HCEC 1CT (cell line): ENCODE measurements around the gene LRP1.

Experiments
- DNase-seq: peaks from one replicate; pipeline ENCODE4 v3.0.0-alpha.2; 2017

The LRP1 gene

GRCh38 chr12:57198329-57198728, 70.0 kb downstream of the LRP1 start:
- DNase-seq = no peak

- no peak for DNase-seq
Observed at GRCh38 chr12:57199191-57199590, 70.9 kb downstream of the LRP1 start.

- no peak for DNase-seq
Observed at GRCh38 chr12:57200497-57200896, 72.2 kb downstream of the LRP1 start.

GRCh38 chr12:57201219-57201618, 72.9 kb downstream of the LRP1 start:
- no peak for DNase-seq

GRCh38 chr12:57201631-57202030, 73.3 kb downstream of the LRP1 start:
- DNase-seq = no peak

- DNase-seq = no peak
Observed at GRCh38 chr12:57202321-57202720, 74.0 kb downstream of the LRP1 start.

GRCh38 chr12:57203201-57203600, 74.9 kb downstream of the LRP1 start:
- no peak for DNase-seq

- no peak for DNase-seq
Observed at GRCh38 chr12:57203791-57204190, 75.5 kb downstream of the LRP1 start.

- no peak for DNase-seq
Observed at GRCh38 chr12:57204454-57204853, 76.2 kb downstream of the LRP1 start.

GRCh38 chr12:57205186-57205585, 76.9 kb downstream of the LRP1 start:
- no peak for DNase-seq

GRCh38 chr12:57205931-57206330, 77.6 kb downstream of the LRP1 start:
- no peak for DNase-seq

GRCh38 chr12:57207731-57208630, 79.7 kb downstream of the LRP1 start:
- no peak for DNase-seq

- DNase-seq = no peak
Observed at GRCh38 chr12:57208631-57209282, 80.5 kb downstream of the LRP1 start.

GRCh38 chr12:57209916-57210315, 81.6 kb downstream of the LRP1 start:
- DNase-seq = no peak

- DNase-seq = no peak
Observed at GRCh38 chr12:57210461-57210860, 82.2 kb downstream of the LRP1 start.

- DNase-seq = no peak
Observed at GRCh38 chr12:57210926-57211692, 82.8 kb downstream of the LRP1 start.

- DNase-seq = no peak
Observed at GRCh38 chr12:57211791-57212700, 83.8 kb downstream of the LRP1 start.

- DNase-seq = no peak
Observed at GRCh38 chr12:57212701-57213057, 84.4 kb downstream of the LRP1 start.

- peak; percentile 71 for DNase-seq
Observed at GRCh38 chr12:57213058-57213715, 84.9 kb downstream of the LRP1 start.

GRCh38 chr12:57213763-57214397, 85.6 kb downstream of the LRP1 start:
- DNase-seq = no peak

- peak; percentile 57 for DNase-seq
Observed at GRCh38 chr12:57214398-57214781, 86.1 kb downstream of the LRP1 start.

GRCh38 chr12:57215065-57215464, 86.8 kb downstream of the LRP1 start:
- DNase-seq = no peak
